Measurements from ENCODE around the gene PTAR1. TPM values are rescaled to one million over a fixed set of nuclear protein-coding genes. Genes with fewer than 3 reads are reported as not detected.

PTAR1 gene
- total and polyA plus RNA-seq, 4 donors, result 8.6 to 177 (median 25.9) TPM

DNA sequence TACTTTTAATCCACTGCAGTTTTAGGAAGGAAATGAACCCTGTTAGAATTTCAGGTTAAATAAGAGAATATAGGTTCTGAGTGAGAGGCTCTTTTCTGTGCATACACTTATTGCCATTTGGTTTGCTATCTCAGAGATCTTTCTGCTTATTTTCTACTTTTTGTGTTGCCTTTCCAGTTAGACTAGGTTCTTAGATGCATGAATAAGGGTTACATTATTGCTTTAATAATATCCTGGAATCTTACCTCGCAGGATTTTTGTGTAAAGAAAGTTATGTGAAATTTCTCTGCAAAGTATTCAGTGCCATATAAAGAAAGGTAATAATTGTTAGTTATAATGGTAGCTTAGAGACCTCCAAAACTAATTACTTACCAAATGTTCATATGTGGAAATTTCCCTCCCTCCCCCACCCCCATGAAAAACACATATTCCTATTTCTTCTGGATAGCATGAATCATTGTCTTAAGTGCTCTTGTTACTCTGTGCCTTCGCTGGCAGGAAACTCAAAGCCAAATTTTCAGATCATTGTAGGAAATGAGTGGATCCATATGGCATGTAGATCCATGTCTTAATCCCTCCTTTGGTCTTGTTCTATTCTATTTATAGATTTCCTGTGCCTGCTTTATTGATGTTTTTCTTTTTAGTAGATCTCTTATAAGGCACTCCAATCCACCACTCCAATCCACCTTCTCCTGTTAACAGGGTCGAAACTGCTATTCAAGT is 84.9 kb downstream of the PTAR1 start:
- peak in 2 of 3 donors; percentile 76 to 80 for DNase-seq
- Histone ChIP-seq H3K36me3 (ENCODE audit: control insufficient read depth in 4 of 4, insufficient read depth in 4 of 4, low read length in 4 of 4) (no peaks in the 10 kb centered on the region), H3K4me1 (ENCODE audit: control insufficient read depth in 5 of 5, insufficient read depth in 5 of 5, low read length in 5 of 5) (peaks cover 0 to 36% (median 19%) of the 10 kb centered on the region in 5 donors), H3K27me3 (ENCODE audit: control insufficient read depth in 3 of 3, insufficient read depth in 3 of 3, low read length in 2 of 3) (no peaks in the 10 kb centered on the region), H3K9ac (ENCODE audit: insufficient read depth in 1 of 2, low read length in 2 of 2) (no peak overlapping the region), H3K9me3 (ENCODE audit: control insufficient read depth in 4 of 4, insufficient read depth in 3 of 4, low read length in 3 of 4) (no peaks in the 10 kb centered on the region), H3K4me3 (no peak overlapping the region), H3K27ac (ENCODE audit: low read depth in 1 of 2, low read length in 1 of 2) (no peak overlapping the region)
- 35 to 53% methylated on average over 3 of the region's 3 CpGs for WGBS, 2 donors
- TF ChIP-seq CTCF (IDR thresholded peaks at IDR 0.05; ENCODE audit: control extremely low read depth, extremely low read depth), result no peak
- no peak for ATAC-seq (ENCODE audit: insufficient read depth, low FRiP score)

DNA sequence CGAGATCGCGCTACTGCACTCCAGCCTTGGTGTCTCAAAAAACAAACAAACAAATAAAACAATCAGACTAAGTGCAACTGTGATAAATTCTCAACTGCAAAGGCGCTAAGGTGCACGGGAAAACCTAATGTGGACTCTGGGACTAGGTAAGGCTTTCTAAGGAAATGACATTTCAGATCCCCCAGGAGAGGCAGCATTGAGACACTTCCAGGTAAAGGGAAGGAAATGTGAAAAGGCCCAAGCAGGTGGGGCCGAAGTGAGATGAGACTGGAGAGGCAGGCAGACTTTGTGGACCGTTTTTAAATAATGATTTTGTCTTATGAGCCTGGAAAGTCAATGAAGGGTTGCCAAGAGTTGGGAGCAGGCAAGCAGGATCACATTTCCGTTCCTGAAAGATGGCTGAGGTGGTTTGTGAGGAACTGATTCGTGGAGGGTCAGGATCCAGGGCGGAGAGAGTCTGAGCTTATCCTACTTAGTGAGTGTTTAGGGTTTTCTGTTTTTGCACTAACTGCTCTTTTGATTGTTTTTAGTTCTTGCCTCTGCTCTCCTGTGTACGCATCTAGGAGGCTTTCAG is 85.6 kb downstream of the PTAR1 start:
- ATAC-seq (ENCODE audit: insufficient read depth, low FRiP score) (no peak), DNase-seq (peak in 1 of 3 donors; percentile 29)
- Histone ChIP-seq H3K9ac (ENCODE audit: insufficient read depth in 1 of 2, low read length in 2 of 2) (peak overlapping the region in 1 of 2 donors; percentile 54), H3K9me3 (ENCODE audit: control insufficient read depth in 4 of 4, insufficient read depth in 3 of 4, low read length in 3 of 4) (no peaks in the 10 kb centered on the region), H3K27ac (ENCODE audit: low read depth in 1 of 2, low read length in 1 of 2) (no peak overlapping the region), H3K36me3 (ENCODE audit: control insufficient read depth in 4 of 4, insufficient read depth in 4 of 4, low read length in 4 of 4) (no peaks in the 10 kb centered on the region), H3K4me3 (no peak overlapping the region), H3K4me1 (ENCODE audit: control insufficient read depth in 5 of 5, insufficient read depth in 5 of 5, low read length in 5 of 5) (peaks cover 0 to 36% (median 19%) of the 10 kb centered on the region in 5 donors), H3K27me3 (ENCODE audit: control insufficient read depth in 3 of 3, insufficient read depth in 3 of 3, low read length in 2 of 3) (no peaks in the 10 kb centered on the region)
- no peak for TF ChIP-seq CTCF (IDR thresholded peaks at IDR 0.05; ENCODE audit: control extremely low read depth, extremely low read depth)
- 74 to 81% methylated on average over 11 of the region's 11 CpGs for WGBS, 2 donors

DNA sequence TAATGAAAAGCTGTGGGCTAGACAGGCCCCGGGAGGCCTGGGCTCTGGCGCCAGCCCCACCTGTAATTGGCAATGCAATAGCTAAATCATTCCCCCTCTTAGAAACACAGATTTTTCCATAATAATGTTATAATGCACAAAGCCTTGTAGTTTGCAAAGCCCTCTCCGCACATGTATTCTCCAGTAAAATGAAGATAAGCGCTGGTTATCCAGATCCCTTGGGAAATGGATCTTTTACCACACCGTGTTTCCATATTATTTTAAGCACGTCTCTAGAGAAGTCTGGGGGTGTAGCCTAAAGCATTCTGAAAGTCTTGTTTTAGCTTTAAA is 86.5 kb downstream of the PTAR1 start:
- Histone ChIP-seq H3K9me3 (ENCODE audit: control insufficient read depth in 4 of 4, insufficient read depth in 3 of 4, low read length in 3 of 4) (no peaks in the 10 kb centered on the region), H3K27ac (ENCODE audit: low read depth in 1 of 2, low read length in 1 of 2) (peak overlapping the region in 1 of 2 donors; percentile 68), H3K4me1 (ENCODE audit: control insufficient read depth in 5 of 5, insufficient read depth in 5 of 5, low read length in 5 of 5) (peaks cover 0 to 36% (median 19%) of the 10 kb centered on the region in 5 donors), H3K27me3 (ENCODE audit: control insufficient read depth in 3 of 3, insufficient read depth in 3 of 3, low read length in 2 of 3) (no peaks in the 10 kb centered on the region), H3K4me3 (no peak overlapping the region), H3K9ac (ENCODE audit: insufficient read depth in 1 of 2, low read length in 2 of 2) (peak overlapping the region in 1 of 2 donors; percentile 84), H3K36me3 (ENCODE audit: control insufficient read depth in 4 of 4, insufficient read depth in 4 of 4, low read length in 4 of 4) (no peaks in the 10 kb centered on the region)
- 55 to 63% methylated on average over 6 of the region's 6 CpGs for WGBS, 2 donors
- ATAC-seq (ENCODE audit: insufficient read depth, low FRiP score), result peak; percentile 1
- no peak for DNase-seq
- no peak for TF ChIP-seq CTCF (IDR thresholded peaks at IDR 0.05; ENCODE audit: control extremely low read depth, extremely low read depth)
